Measurements from ENCODE around the gene NKX2-1. TPM values are rescaled to one million over a fixed set of nuclear protein-coding genes. Genes with fewer than 3 reads are reported as not detected.
A peak's percentile ranks its signal among the peaks of the same experiment; 100 is the strongest.

Gene NKX2-1
- total and polyA plus RNA-seq, 2 of the 13 experiments (the other 11 are each of a cell fraction or from before 2014, with no cell fraction given), result not detected

DNA sequence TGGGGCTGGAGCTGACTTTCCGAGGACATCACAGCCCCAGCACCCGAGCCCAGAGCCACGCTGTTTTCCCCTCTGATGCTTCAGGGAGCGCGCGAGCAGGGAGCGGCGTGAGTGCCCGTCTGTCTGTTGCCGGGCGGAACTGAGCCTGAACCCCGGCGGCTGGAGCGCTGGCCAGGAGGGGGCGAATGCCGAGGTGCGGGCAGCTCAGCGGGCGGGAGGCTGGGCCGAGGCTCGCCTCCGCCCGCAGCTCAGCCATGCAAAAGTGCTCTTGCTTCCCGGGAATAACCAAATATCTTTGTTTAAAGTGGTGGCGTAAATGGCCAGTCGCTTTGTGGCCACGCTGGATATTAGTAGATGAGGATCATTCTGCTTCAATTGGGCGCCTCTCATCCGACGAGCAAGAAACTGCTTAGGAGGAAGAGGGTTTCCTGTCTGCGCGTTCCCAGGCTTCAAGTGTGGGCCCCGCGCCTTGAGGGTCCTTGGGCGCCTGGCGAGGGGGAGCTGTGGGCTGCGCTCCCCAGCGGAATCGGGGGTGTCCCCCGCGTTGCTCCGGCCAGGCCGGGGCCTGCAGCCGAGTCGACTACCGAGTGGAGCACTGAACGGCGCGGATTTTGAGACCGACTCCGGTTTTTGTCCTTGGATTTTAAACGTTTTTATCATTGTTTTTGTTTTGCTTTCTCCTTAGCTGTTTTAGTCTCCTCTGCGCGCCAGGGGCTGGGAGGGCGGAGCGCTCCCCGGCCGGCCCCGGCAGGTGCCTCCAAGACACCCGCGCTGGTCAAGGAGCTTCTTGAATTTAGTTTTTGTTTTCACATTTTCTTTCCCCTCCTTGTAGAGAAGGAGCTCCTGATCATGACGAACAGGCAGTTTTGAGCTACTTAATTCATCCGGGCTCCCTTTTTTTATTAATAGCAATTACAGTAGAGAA lies 831 bp upstream of the NKX2-1 start (continued):
- TF ChIP-seq, protein P1, sequence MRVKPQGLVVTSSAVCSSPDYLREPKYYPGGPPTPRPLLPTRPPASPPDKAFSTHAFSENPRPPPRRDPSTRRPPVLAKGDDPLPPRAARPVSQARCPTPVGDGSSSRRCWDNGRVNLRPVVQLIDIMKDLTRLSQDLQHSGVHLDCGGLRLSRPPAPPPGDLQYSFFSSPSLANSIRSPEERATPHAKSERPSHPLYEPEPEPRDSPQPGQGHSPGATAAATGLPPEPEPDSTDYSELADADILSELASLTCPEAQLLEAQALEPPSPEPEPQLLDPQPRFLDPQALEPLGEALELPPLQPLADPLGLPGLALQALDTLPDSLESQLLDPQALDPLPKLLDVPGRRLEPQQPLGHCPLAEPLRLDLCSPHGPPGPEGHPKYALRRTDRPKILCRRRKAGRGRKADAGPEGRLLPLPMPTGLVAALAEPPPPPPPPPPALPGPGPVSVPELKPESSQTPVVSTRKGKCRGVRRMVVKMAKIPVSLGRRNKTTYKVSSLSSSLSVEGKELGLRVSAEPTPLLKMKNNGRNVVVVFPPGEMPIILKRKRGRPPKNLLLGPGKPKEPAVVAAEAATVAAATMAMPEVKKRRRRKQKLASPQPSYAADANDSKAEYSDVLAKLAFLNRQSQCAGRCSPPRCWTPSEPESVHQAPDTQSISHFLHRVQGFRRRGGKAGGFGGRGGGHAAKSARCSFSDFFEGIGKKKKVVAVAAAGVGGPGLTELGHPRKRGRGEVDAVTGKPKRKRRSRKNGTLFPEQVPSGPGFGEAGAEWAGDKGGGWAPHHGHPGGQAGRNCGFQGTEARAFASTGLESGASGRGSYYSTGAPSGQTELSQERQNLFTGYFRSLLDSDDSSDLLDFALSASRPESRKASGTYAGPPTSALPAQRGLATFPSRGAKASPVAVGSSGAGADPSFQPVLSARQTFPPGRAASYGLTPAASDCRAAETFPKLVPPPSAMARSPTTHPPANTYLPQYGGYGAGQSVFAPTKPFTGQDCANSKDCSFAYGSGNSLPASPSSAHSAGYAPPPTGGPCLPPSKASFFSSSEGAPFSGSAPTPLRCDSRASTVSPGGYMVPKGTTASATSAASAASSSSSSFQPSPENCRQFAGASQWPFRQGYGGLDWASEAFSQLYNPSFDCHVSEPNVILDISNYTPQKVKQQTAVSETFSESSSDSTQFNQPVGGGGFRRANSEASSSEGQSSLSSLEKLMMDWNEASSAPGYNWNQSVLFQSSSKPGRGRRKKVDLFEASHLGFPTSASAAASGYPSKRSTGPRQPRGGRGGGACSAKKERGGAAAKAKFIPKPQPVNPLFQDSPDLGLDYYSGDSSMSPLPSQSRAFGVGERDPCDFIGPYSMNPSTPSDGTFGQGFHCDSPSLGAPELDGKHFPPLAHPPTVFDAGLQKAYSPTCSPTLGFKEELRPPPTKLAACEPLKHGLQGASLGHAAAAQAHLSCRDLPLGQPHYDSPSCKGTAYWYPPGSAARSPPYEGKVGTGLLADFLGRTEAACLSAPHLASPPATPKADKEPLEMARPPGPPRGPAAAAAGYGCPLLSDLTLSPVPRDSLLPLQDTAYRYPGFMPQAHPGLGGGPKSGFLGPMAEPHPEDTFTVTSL (CRISPR knock-in tag; IDR thresholded peaks at IDR 0.05; ENCODE audit: borderline replicate concordance), result no peak
- TF ChIP-seq REXO4 (CRISPR knock-in tag; IDR thresholded peaks at IDR 0.05; ENCODE audit: borderline replicate concordance) (no peak), MAFK (conservative IDR thresholded peaks at IDR 0.05 in 1 of 2, IDR thresholded peaks at IDR 0.05 in 1 of 2; ENCODE audit: low read length in 2 of 2) (no peak), ZNF546 (CRISPR knock-in tag; conservative IDR thresholded peaks at IDR 0.05) (no peak), ZMYM3 (CRISPR knock-in tag; IDR thresholded peaks at IDR 0.05) (no peak), FLYWCH1 (CRISPR knock-in tag; IDR thresholded peaks at IDR 0.05) (no peak), MBNL3 (CRISPR knock-in tag; conservative IDR thresholded peaks at IDR 0.05) (no peak), SAP130 (CRISPR knock-in tag; IDR thresholded peaks at IDR 0.05; ENCODE audit: low read depth) (no peak), DPF2 (CRISPR knock-in tag; IDR thresholded peaks at IDR 0.05; ENCODE audit: borderline replicate concordance, low read depth) (no peak), SMAD3 (CRISPR knock-in tag; IDR thresholded peaks at IDR 0.05) (no peak), ZFP37 (CRISPR knock-in tag; IDR thresholded peaks at IDR 0.05; ENCODE audit: borderline replicate concordance) (no peak), ELF3 (CRISPR knock-in tag; IDR thresholded peaks at IDR 0.05) (peak; percentile 57; the same call in 1 of the 2 replicates), PAF1 (CRISPR knock-in tag; IDR thresholded peaks at IDR 0.05) (no peak), HNF4A (CRISPR knock-in tag; IDR thresholded peaks at IDR 0.05) (no peak), HDAC6 (IDR thresholded peaks at IDR 0.05; ENCODE audit: low read depth, low read length) (no peak), FOXK1 (CRISPR knock-in tag; IDR thresholded peaks at IDR 0.05; ENCODE audit: borderline replicate concordance, low read depth) (no peak), NFE2L2 (IDR thresholded peaks at IDR 0.05; ENCODE audit: low read length) (no peak)
- TF ChIP-seq, protein P2, sequence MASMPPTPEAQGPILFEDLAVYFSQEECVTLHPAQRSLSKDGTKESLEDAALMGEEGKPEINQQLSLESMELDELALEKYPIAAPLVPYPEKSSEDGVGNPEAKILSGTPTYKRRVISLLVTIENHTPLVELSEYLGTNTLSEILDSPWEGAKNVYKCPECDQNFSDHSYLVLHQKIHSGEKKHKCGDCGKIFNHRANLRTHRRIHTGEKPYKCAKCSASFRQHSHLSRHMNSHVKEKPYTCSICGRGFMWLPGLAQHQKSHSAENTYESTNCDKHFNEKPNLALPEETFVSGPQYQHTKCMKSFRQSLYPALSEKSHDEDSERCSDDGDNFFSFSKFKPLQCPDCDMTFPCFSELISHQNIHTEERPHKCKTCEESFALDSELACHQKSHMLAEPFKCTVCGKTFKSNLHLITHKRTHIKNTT (CRISPR knock-in tag; IDR thresholded peaks at IDR 0.05), result no peak
- TF ChIP-seq, protein P3, sequence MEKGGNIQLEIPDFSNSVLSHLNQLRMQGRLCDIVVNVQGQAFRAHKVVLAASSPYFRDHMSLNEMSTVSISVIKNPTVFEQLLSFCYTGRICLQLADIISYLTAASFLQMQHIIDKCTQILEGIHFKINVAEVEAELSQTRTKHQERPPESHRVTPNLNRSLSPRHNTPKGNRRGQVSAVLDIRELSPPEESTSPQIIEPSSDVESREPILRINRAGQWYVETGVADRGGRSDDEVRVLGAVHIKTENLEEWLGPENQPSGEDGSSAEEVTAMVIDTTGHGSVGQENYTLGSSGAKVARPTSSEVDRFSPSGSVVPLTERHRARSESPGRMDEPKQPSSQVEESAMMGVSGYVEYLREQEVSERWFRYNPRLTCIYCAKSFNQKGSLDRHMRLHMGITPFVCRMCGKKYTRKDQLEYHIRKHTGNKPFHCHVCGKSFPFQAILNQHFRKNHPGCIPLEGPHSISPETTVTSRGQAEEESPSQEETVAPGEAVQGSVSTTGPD (CRISPR knock-in tag; IDR thresholded peaks at IDR 0.05), result no peak
- TF ChIP-seq, protein P4, sequence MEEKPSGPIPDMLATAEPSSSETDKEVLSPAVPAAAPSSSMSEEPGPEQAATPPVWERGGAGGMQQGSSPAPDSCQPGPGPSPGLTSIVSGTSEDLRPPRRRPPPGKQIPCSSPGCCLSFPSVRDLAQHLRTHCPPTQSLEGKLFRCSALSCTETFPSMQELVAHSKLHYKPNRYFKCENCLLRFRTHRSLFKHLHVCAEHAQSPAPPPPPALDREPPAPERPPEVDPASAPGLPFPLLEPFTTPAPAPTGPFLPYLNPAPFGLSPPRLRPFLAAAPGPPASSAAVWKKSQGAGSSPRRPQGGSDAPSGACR (CRISPR knock-in tag; IDR thresholded peaks at IDR 0.05), result no peak

Data from HepG2 (cell line).